UCSD-AML1 (cell line): Measurements from ENCODE around the gene SH2D4B.

ENCODE experiments used
- DNase-seq: peaks from one replicate; lab custom pipeline; 2025; ENCODE audit not compliant: unreplicated experiment; lab: John Stamatoyannopoulos, UW

Gene SH2D4B

DNA sequence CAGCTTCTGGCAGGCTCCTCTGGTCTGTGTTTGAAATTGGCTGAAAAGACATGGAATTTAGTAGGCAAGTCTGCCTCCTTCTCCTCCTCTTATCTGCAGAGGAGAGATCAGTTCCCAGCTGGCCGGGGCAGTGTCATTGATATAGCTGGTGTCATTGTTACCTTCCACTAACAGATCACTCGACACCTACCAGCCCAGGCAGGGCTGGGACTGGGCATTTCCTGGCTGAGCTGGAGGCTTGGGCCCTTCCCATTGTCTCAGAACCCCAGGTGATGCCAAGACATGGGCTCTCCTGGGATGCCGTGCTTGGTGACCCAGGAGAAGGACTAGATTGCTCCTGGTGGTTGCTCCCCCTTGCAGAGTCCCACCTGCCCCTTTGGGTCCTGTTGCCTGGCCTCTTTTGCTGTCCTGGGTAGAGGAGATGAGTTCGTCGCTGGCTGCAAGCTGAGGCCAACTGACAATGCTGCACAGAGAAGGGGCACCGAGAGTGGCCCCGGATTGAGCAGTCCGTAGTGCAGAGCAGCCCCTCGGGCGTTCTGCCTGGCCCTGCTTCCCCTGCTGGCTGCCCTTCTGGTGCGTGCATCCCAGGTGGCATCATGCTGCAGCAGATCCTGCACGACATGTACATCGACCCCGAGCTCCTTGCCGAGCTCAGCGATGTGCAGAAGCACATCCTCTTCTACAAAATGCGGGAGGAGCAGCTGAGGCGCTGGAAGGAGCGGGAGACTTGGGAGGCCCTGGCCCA lies at the start of gene SH2D4B:
Gene SH2D4B (plus strand): TSS at position 167 of the 745 bp plus-strand sequence. CDS start 430 bp downstream, at position 597.
- no peak for DNase-seq

DNA sequence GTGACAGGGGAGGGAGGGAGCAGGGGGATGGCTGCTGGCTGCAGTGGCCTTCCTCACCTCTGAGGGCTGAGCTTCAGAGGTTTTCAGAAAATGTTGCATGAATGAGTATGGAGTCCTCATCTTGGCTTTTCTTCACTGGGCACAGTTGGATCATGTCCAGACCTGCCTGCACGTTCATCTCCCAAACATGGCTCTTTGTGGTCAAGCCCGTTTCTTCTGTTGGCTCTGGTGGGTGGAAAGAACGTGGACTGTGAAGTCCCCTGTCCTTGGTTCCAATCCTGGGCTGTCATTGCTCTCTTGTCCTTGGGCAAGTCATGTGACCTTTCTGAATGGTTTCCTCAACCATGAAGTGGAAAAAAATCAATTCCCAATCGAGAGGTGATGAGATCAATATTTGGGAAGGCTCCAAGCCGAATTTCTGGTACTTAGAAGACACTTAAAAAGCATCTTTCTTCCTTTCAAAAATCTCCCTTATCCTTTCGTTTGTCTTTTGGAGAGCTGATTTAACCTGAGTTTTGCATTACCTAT lies 49.1 kb upstream of the SH2D4B start:
- DNase-seq: no peak

DNA sequence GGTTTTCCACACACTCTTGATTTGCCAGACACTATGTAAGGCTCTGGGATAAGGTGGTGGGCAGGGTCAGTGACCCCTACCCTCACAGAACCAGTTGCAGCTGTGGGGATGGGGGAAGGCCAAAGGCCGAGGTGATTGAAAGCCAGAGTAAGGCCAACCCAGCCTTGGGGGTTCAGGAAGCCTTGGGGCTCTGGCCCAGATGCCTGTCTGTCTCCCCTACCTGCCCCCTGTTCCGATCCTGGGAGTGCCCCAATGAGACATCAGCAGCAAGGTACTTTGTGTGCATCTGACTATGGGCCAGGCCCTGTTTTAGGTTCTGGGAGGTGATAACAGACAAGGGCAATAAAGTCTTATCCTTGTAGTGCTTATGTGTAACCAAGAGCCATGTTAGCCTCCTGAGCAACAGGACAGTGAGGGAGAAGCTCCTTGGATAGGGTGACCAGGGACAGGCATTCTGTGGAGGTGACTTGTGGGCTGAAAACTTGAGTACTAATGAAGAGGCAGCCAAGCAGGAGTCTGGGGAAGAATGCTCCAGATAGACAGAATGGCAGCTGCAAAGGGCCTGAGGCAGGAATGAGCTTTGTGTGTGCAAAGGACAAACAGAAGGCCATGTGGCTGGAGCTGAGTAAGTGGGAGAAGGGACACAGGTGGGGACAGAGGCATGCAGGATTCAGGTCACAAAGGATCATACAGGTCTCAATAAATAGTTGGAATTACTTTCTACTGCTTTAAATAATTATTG lies 48.2 kb upstream of the SH2D4B start:
- no peak for DNase-seq

DNA sequence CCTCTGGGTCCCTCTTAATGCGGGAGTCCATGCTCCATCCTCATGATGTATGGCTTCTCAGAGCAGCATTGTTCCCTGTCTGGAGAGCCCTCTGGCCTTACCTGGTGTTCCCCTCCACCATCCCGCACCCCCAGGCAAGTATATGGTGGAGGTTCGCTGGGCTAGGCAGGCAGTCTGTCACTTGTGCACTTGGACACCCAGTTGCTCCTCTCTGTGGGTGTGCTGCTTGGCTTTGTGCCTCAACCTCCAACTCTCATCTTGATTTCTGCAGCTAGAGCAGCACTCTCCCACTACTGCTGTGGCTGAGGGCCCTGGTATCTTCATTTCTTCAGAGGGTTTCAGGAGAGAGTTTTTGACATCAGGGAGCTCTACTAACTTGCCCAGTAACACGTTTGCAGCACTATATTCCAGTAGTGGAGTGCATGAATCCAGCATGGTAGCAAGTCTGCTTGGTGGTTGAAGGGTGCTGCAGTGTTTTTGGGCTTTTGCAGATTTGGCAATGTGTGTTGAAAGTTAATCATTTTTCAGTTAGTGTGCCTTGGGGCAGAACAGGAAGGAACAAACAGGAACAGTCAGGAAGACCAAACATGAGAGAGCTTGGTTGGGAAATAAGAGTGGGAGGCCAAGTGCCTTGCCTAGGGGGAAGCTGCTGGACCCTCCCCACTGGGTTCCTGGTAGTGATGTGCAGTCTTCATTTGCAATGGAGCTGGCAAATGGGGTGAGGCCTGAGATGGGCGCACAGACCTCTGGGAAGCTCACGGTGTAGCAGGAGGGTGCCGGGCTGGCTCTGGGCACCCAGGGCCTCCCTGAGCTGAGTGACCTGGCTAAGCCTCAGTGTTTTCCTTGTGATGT lies 46.2 kb upstream of the SH2D4B start:
- no peak for DNase-seq

DNA sequence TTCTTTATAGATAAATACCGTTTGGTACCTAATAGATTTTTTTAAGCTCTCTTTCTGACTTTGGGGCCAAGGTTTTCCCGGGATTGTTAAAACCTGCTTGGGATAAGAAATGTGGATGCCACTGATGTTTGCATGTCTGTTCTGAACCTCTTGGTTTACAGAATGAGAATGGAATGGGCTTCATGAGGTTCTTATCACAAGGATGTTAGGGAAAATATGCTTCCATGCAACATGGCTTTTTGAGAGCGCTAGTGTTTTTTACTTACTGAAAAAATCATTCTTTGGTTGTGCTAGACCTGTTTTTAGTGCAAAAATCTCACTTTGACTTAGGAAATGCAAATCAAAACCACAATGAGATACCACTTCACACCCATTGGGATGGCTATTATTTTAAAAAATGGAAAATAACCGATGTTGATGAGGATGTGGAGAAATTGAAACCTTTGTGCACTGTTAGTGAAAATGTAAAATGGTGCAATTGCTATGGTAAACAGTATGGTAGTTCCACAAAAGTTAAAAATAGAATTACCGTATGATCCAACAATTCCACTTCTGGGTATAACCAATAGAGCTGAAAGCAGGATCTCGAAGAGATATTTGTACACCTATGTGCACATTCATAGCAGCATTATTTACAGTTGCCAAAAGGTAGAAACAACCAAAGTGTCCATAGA lies 44.7 kb upstream of the SH2D4B start:
- no peak for DNase-seq

GRCh38 chr10:80493522-80494051 lies 44.1 kb upstream of the SH2D4B start:
- peak; percentile 45 for DNase-seq

DNA sequence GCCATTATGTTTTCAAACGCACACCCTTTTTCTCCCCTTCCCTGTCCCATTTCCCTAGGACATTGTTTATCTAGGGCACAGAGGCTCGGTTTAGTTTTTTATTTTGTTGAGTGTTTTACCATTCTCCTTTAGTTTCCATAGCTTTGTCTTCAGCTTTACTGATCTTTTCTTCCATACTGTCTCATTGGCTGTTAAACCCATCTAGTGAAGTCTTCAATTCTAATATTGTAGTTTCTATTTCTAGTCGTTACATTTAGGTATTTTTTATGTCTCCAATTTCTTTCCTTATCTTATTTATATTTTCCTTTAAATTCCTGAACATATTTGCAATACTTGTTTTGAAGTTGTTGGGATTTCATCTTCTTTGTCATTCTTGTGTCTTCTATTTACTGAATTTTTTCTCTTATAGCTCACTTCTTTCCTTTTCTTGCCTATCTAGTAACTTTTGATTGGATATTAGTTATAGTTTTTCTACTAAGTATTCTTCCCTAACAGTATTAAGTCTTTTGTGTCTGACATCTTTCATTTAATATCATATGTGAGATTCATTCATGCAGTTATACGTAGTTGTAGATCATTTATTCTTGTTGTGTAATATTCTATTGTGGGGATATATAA lies 41.0 kb upstream of the SH2D4B start:
- no peak for DNase-seq

DNA sequence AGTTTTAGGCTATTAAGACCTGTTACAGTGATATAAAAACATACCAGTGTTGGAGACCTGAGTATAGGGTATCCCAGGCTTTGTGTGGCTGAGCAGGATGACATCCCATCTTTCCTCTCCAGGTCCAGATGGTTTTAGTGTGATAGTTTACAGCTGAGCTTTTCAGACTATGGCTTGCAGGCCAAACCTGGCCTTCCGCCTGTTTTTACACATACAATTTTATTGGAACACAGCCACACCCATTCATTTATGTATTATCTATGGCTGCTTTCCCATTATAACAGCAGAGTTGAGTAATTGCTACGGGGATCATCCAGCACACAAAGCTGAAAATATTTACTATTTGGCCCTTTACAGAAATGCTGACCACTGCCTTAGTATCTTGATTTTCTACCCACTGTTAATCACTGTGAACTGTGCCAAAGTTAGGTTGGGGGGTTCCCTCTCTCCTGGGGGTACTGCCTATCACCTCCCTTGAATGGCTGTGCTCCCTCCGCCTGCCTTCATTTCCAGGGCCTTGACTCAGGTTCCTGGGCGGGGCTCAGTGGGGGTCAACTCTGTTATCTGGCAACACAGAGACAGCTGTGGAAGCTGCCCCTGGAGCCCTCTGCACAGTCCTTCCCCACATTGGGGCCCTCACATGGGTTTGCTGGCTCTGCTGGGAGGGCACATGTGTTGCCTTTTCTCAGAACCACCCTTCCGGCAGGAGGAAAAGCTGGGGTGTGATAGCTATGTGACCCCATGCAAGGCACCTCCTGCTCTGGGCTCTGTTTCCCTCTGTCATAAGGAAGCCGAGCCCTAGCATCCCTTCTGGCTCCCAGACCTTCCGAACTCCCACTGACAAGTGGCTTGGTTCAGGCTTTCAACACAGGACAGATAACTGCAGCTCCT lies 40.3 kb upstream of the SH2D4B start:
- peak; percentile 87 for DNase-seq

DNA sequence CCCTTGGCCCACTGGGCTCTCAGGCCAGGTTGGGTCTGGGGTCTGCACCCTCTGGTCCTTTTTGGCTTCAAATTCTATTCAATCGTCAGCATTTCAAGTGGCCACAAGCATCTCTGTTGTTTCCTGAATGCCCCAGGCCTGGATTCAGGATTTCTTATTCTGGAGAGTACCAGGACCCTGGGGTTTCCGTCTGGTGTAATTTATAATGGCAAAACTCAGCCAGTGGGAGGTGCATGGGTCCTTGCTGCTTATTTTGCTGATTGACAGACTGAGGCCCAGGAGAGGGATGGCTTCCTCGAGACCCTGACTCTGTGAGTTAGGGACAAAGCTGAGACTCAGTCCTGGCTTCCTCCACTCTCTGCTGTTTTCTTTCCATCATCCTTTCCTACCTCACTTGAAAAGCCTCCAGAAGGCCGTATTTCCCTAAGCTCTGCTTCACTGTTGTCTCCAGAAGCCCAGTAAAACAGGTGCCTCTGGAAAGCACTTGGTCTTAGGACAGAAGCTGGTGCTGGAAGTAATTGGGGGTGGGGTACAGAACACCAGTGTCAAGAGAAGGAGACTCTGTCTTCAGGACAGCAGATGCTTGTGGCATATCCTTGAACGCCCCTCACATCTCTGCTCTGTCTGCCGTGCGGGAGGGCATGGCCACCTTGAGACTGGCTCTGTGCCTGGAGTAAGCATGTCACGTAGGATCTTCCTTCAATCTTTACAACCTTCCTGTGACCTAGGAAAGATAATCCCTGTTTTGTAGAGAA lies 39.4 kb upstream of the SH2D4B start:
- DNase-seq: no peak

DNA sequence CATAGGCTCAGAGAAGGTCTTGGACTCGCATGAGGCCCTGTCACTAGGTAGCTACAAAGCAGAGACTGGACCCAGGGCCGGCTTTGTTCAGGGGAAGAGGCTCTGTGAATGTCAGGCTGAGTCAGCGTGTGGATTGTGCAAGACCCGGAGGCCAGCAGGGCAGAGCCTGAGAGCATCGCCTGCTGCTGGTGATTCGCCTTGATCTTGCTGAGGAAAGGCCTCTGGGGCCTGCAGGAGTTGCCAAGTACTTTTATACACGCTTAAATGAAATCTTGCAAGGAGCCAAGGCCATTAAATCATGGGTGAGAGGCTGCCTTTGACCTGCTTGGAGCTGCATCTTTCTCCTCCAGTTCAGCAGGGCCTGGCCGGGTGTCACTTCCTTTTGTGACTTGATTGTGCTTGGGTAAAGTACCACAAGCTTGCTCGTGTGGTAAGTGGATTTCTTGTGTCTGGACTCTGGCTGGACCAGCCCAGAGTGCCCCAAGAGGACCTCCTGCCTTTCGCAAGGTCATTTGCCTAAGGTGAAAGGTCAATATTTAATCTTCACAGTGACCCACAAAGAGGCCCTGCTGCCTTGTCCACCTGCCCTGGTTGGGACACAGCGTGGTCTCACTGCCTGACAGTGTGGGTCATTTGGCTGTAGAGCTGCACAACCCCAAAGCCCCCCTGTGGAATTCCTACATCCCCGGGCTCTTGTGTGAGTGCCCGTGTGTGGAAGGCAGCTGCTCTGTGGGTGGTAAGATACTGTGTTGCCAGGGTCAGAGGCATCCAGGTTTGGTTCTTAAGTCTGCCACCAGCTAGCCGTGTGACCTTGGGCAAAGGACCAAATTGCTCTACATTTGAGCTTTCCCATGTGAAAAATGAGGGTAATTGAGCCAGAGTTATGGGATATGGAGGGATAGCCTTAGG lies 38.6 kb upstream of the SH2D4B start:
- DNase-seq: peak; percentile 74

DNA sequence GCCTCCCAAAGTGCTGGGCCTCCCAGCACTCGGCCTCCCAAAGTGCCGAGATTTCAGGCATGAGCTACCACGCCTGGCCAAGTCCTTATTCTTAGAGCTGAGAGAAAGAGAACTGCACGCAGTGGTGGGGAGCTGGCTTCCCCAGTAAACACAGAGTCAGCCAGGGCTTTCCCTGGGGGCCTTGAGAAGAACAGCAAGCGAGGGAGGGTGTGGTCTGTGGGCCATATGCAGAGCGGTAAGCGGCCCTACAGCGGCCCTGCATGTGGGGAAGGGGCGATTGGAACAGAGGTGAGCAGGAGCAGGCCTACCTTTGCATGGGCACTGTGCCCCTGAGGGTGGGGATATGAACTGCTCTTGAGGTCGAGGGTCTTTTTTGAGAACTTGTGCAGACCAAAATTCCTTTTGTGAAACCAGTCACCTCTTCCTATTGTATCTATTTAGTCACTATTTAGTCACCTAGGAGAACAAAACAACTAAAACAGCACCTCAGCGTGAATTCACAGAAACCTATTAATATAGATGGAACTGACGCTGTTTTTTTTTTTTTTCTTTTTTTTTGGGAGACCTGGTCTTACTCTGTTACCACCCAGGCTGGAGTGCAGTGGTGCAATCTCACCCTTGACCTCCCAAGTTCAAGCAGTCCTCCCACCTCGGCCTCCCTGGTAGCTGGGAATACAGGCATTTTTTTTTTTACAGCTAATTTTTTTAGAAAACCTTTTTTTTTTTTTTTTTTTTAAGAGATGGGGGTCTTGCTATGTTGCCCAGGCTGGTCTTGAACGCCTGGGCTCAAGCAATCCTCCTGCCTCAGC lies 36.9 kb upstream of the SH2D4B start:
- DNase-seq: no peak

GRCh38 chr10:80501381-80501912 lies 36.3 kb upstream of the SH2D4B start:
- DNase-seq: no peak

- no peak for DNase-seq
Observed at GRCh38 chr10:80501913-80502521, 35.7 kb upstream of the SH2D4B start.

DNA sequence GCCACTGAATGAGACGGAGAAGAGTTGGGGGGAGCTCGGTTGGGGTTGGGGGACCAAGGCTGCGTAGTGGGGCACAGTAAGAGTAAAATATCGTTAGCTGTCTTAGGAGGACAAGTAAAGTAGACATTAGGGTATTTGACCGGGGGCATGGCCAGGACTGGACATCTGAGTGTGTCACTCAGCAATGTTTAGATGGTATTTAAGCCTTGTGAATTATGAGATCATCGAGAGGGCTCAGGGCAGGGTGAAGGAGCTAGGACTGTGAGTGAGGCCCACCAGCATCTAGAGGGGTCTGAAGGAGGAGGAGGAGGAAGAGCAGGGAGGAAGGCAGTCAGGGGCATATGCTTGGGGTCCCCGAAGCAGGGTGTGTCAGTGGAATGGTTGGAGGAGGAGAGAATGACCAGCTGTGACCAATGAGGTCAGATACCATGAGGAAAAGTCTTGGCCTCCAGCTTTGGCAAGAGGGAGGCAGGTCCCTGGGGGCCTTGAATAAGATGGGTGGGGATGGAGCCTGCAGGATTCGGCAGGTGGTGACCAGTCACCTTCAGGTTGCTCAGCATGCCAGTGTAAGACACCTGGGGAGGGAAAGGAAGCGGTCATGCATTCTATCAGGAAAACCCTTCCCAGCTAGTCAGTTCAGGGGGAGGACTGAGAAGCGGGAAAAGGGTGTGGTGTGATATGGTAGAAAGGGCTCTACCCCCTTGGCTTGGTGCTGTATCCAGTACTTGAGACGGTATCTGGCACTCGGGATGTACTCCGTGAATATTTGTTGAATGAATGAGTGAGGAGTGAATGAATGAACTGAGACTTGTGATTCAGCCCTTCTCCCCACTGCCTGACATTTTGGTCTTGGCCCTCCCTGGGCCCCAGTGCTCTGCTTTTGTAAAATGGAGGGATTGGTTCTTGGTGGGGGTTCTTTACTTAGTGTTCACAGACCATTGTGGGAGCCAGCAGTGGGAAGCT lies 34.8 kb upstream of the SH2D4B start:
- no peak for DNase-seq
